HFFc6 (cell line): Measurements from ENCODE around the gene HOXB3. TPM values are rescaled to one million over a fixed set of nuclear protein-coding genes. Genes with fewer than 3 reads are reported as not detected.
"Not testable (repeated sequence)": the region's sequence is repeated elsewhere in the genome, so short reads cannot be mapped to it uniquely, and the experiment has no call there.

Experiments used
- DNase-seq: peaks from one replicate; pipeline ENCODE4 v3.0.0-alpha.2; 2018
- H3K27ac Mint-ChIP-seq: 2 replicates; pipeline ENCODE4 v1.8.0; 2020; ENCODE audit warnings: mild to moderate bottlenecking, mixed read lengths
- H3K27me3 Mint-ChIP-seq: 2 replicates; pipeline ENCODE4 v1.8.0; 2021; ENCODE audit warnings: mild to moderate bottlenecking, moderate library complexity, mixed read lengths; ENCODE audit not compliant: insufficient read depth
- H3K36me3 Mint-ChIP-seq: 2 replicates; pipeline ENCODE4 v1.8.0; 2021; ENCODE audit warnings: low read depth, mixed read lengths
- H3K4me1 Mint-ChIP-seq: 2 replicates; pipeline ENCODE4 v1.8.0; 2020; ENCODE audit warnings: low read depth, mixed read lengths
- H3K4me3 Mint-ChIP-seq: 2 replicates; pipeline ENCODE4 v1.8.0; 2020; ENCODE audit warnings: mild to moderate bottlenecking, moderate library complexity, mixed read lengths
- H3K9me3 Mint-ChIP-seq: 2 replicates; pipeline ENCODE4 v1.8.0; 2020; ENCODE audit warnings: mild to moderate bottlenecking, mixed read lengths
- total RNA-seq, 6 experiments: library from RNA; stranded (reverse); fragmentation: NEBNext Ultra II Directional; extraction: Animal tissue kit (Norgen Biotek cat#: 25700); gene quantifications; 2 replicates in 1 of 6; 3 replicates in 5 of 6; pipeline ENCODE4 v1.2.3, GENCODE V29; 2021
- TF ChIP-seq, protein P1 (sequence below): fragments of 200-600 bp; sonication (generic); IDR thresholded peaks from 2 replicates; pipeline ENCODE4 v1.5.0; 2021; ENCODE audit warnings: antibody characterized with exemption, mild to moderate bottlenecking

The HOXB3 gene
- total RNA-seq, 6 experiments from 2014 or later = not detected

DNA sequence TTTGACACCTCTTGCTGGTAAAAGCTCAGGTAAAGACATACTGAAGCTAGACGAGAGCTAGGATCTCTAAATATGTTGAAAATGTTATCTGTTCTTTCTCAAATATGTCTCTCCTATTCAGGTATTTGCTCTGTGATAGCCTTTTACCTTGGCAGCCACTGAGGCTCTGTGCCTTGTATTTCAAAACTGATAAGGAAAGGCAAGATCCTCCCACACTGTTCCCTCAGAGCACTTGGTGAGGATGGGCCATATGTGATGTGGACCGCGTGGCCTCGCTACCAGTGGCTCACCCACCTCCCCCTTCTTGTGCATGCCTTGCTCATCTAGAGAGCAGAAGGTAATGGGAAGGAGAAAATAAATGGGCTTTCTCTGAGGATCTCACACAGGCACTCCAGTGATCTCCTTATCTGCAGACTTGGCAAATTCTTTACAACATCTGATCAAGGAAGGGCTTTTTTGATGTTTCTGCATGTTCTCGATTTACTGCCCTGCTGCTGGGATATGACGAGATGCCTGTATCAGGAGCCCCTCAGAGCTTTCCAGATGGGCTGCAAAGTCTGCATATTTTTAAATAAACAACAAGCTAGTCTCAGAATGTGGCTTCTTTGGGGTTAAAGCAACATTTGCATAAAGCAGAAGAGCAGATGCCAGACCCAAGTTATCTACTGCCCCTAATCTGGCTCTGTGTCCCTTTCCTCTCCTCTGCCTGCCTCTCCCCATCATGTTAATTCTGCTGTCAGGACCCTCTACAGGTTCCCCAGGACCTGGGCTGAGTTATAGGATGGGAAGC is 76.2 kb downstream of the HOXB3 start:
- Mint-ChIP-seq H3K36me3 (no peaks in the 10 kb centered on the region), H3K4me3 (no peak overlapping the region), H3K9me3 (no peaks in the 10 kb centered on the region), H3K27me3 (peaks cover 42% of the 10 kb centered on the region), H3K27ac (no peak overlapping the region), H3K4me1 (no peaks in the 10 kb centered on the region)
- no peak for DNase-seq
- TF ChIP-seq, protein P1, sequence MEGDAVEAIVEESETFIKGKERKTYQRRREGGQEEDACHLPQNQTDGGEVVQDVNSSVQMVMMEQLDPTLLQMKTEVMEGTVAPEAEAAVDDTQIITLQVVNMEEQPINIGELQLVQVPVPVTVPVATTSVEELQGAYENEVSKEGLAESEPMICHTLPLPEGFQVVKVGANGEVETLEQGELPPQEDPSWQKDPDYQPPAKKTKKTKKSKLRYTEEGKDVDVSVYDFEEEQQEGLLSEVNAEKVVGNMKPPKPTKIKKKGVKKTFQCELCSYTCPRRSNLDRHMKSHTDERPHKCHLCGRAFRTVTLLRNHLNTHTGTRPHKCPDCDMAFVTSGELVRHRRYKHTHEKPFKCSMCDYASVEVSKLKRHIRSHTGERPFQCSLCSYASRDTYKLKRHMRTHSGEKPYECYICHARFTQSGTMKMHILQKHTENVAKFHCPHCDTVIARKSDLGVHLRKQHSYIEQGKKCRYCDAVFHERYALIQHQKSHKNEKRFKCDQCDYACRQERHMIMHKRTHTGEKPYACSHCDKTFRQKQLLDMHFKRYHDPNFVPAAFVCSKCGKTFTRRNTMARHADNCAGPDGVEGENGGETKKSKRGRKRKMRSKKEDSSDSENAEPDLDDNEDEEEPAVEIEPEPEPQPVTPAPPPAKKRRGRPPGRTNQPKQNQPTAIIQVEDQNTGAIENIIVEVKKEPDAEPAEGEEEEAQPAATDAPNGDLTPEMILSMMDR = no peak

DNA sequence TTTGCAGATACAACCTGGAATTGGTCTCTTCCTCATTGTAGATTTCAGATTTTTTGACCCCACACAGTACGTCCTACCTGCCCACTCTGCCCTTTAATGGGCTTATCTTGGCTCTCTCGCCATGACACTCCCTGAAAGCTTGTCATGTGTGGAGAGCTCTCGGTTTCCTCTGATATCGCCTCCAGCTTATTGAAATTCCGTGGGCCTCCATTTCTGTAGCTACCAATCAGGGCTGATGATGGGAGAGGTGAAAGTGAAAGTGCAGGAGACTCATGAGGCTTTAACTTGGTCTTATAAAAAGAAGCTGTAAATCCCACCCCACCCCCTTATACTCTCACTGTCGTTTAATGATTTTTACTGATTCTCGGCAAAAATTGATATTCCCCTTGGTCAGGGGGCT is 76.9 kb downstream of the HOXB3 start:
- TF ChIP-seq, protein P1 = no peak
- no peak for DNase-seq
- no peaks in the 10 kb centered on the region for H3K4me1 Mint-ChIP-seq
- no peak overlapping the region for H3K27ac Mint-ChIP-seq
- H3K27me3 Mint-ChIP-seq = peaks cover 41% of the 10 kb centered on the region
- no peaks in the 10 kb centered on the region for H3K9me3 Mint-ChIP-seq
- no peaks in the 10 kb centered on the region for H3K36me3 Mint-ChIP-seq
- H3K4me3 Mint-ChIP-seq = no peak overlapping the region

DNA sequence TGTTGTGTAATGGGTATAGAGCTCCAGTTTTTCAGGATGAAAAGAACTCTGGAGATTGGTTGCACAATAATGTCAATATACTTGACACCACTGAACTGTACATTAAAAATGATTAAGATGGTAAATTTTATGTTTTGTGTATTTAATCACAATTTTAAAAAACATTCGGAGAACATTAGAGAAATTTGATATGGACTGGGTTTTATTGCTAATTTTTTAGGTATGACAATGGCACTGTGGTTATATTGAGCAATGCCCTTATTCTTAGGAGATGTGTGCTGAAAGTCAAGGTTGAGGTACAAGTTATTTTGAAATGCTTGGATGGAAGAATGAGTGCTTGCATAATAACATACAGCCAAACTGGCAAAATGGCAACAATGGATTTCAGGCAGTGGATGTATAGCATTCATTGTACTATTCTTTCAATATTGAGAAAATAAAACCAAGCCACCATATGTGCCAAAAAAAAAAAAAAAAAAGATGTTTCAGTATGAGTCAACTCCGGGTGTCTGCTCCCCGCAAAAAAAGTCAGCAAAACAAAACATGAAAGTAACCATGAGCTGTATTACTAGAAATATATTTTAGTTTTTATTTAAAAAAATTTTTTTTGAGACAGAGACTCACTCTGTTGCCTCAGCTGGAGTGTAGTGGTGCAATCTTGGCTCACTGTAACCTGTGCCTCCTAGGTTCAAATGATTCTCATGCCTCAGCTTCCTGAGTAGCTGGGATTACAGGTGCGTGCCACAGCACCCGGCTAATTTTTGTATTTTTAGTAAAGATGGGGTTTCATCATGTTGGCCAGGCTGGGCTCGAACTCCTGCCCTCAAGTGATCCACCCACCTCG is 79.1 kb downstream of the HOXB3 start:
- TF ChIP-seq, protein P1 = no peak

DNA sequence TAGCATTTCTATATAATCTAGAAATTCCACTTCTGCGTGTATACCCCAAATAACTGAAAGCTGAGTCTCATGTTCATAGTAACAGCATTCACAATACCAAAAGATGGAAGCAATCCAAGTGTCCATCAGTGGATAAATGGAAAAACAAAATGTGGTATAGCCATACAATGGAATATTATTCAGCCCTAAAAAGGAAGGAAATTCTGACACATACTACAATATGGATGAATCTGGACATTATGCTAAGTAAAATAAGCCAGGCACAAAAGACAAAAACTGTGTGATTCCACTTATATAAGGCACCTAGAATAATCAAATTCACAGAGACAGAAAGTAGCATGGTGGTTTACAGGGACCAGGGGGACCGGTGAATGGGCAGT is 79.7 kb downstream of the HOXB3 start:
- Mint-ChIP-seq H3K9me3 (no peaks in the 10 kb centered on the region), H3K27me3 (peaks cover 22% of the 10 kb centered on the region), H3K4me3 (no peak overlapping the region), H3K4me1 (peaks cover 9% of the 10 kb centered on the region), H3K27ac (no peak overlapping the region), H3K36me3 (no peaks in the 10 kb centered on the region)
- DNase-seq = no peak
- TF ChIP-seq, protein P1 = no peak

More for the DNA sequence above, 79.1 kb downstream of the HOXB3 start:
- Mint-ChIP-seq H3K27ac (no peak overlapping the region), H3K4me3 (no peak overlapping the region), H3K36me3 (no peaks in the 10 kb centered on the region), H3K9me3 (no peaks in the 10 kb centered on the region), H3K4me1 (peaks cover 3% of the 10 kb centered on the region), H3K27me3 (peaks cover 24% of the 10 kb centered on the region)
- DNase-seq = no peak

DNA sequence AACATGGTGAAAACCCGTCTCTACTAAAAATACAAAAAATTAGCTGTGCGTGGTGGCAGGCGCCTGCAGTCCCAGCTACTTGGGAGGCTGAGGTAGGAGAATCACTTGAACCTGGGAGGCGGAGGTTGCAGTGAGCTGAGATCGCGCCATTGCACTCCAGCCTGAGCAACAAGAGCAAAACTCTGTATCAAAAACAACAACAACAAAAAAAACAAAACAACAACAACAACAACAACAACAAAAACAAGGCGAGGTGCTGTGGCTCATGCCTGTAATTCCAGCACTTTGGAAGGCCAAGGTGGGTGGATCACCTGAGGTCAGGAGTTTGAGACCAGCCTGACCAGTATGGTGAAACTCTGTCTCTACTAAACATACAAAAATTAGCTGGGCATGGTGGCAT is 80.3 kb downstream of the HOXB3 start:
- H3K4me3 Mint-ChIP-seq, H3K36me3 Mint-ChIP-seq, DNase-seq, H3K27ac Mint-ChIP-seq, H3K9me3 Mint-ChIP-seq: not testable (repeated sequence)
- Mint-ChIP-seq H3K27me3 (peaks cover 17% of the 10 kb centered on the region), H3K4me1 (peaks cover 14% of the 10 kb centered on the region)

DNA sequence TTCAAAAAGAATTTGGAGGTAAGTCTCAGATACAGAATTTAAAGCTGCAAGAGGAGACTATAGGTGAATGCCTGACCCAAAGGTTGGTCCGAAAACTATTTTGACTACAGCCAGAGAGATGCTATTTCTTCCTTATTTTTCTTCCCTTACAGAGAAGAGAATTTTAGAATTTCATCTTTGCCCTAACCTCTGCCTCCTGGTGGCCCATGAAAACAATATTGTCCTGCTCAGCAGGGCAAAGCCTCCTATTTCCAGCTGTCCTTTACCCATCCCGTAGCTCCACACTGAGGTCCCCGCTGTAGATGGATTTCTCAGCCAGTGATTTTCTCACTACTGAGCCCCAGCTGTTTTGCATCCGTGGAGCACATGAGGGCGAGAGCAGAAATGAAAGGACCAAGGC is 83.8 kb downstream of the HOXB3 start:
- no peak for DNase-seq
- H3K9me3 Mint-ChIP-seq = no peaks in the 10 kb centered on the region
- no peaks in the 10 kb centered on the region for H3K36me3 Mint-ChIP-seq
- no peak overlapping the region for H3K4me3 Mint-ChIP-seq
- H3K4me1 Mint-ChIP-seq = peaks cover 14% of the 10 kb centered on the region
- H3K27me3 Mint-ChIP-seq = peaks cover 11% of the 10 kb centered on the region
- TF ChIP-seq, protein P1 = peak; percentile 53
- no peak overlapping the region for H3K27ac Mint-ChIP-seq
